MCF 10A (cell line): ENCODE measurements around the gene CHSY3. TPM values are rescaled to one million over a fixed set of nuclear protein-coding genes. Genes with fewer than 3 reads are reported as not detected.

Source experiments
- BruUV-seq: library from RNA; stranded (reverse); fragments of 400-500 nt; replicated peaks from 2 replicates; lab custom pipeline; 2021; lab: Mats Ljungman, UMichigan
- CTCF ChIA-PET: fragments of 300-600 bp; sonication (Branson Sonifier 250); formaldehyde crosslinking; extraction: SDS; loops from one replicate; lab custom pipeline; 2021; ENCODE audit warnings: antibody characterized with exemption, inconsistent platforms; lab: Yijun Ruan, JAX
- POLR2A ChIA-PET: fragments of 300-600, 350-650 bp; sonication (Branson Sonifier 250); formaldehyde crosslinking; extraction: SDS; loops from one replicate; lab custom pipeline; 2020; ENCODE audit warnings: antibody characterized with exemption, inconsistent platforms; lab: Yijun Ruan, JAX
- DNase-seq: peaks from one replicate; pipeline ENCODE4 v3.0.0-alpha.2; 2018; ENCODE audit not compliant: unreplicated experiment
- H3K27ac Mint-ChIP-seq: one replicate; pipeline ENCODE4 v1.8.0; 2022; ENCODE audit warnings: mild to moderate bottlenecking, low read depth, mixed read lengths; ENCODE audit not compliant: unreplicated experiment
- H3K27me3 Mint-ChIP-seq: one replicate; pipeline ENCODE4 v1.8.0; 2022; ENCODE audit warnings: mixed read lengths; ENCODE audit not compliant: insufficient read depth, unreplicated experiment
- H3K36me3 Mint-ChIP-seq: one replicate; pipeline ENCODE4 v1.8.0; 2022; ENCODE audit warnings: mild to moderate bottlenecking, moderate library complexity, mixed read lengths; ENCODE audit not compliant: insufficient read depth, unreplicated experiment
- H3K4me1 Mint-ChIP-seq: one replicate; pipeline ENCODE4 v1.8.0; 2022; ENCODE audit warnings: mixed read lengths; ENCODE audit not compliant: insufficient read depth, unreplicated experiment
- H3K4me3 Mint-ChIP-seq: one replicate; pipeline ENCODE4 v1.8.0; 2022; ENCODE audit warnings: mild to moderate bottlenecking, moderate library complexity, mixed read lengths; ENCODE audit not compliant: unreplicated experiment
- H3K9me3 Mint-ChIP-seq: one replicate; pipeline ENCODE4 v1.8.0; 2022; ENCODE audit warnings: mixed read lengths; ENCODE audit not compliant: unreplicated experiment
- intact Hi-C: fragments of 100-400 bp; cut with micrococcal nuclease; formaldehyde crosslinking; loops from 2 replicates; pipeline ENCODE4 v1.14.1; 2022
- total RNA-seq: library from RNA; stranded (reverse); gene quantifications from 2 replicates; pipeline ENCODE4 v1.2.3, GENCODE V29; 2022
- TF ChIP-seq, protein P1 (sequence below): fragments of 200-600 bp; IDR thresholded peaks from one replicate; pipeline ENCODE4 v1.8.0; 2022; ENCODE audit warnings: antibody characterized with exemption, mild to moderate bottlenecking; ENCODE audit not compliant: unreplicated experiment

Gene CHSY3
- total RNA-seq, 1 experiment from 2014 or later: 0.82 TPM

DNA sequence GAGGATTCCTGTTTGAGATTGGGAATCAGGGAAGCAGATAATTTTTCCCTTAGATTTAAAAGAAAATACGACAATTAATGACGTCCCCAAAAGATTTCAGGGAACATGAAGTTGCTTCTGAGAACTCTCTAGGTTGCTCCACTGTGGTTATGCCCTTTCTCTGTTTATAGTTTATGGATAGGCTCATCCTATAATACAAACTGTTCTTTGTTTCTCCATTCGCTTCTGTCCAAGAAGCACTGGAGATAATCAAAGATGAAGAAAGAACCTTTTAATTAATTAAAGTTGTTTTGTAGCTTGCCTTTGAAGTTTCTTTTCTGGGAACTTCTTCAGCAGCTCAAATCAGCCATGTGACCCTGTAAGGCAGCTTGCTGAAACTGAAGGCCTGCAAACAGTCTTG is 87.5 kb downstream of the CHSY3 start:
- BruUV-seq: no TSS peak
- no peak overlapping the region for H3K4me3 Mint-ChIP-seq
- intact Hi-C loops: no loop called here

DNA sequence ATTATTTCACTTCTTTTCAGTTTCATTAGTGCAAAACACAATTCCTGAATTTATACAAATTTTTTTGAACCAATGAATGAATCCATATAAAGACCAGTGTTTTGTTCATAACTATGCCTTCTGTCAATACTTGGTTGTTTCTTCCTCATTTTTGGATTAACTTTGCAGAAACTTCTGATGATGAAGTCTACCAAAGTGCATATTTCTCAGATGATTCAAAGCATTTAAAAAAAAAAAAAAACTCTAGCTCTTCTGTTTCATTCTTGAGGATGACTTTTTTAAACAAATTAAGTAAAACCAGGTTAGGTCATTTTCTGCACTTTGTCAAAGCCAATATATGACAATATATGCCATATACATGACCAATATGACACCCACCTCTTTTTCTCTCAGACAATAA is 92.6 kb downstream of the CHSY3 start:
- ChIA-PET POLR2A (interaction anchor here (0.6 kb wide), 2 partner anchors 41 to 908 kb away, joined by 3 to 4 read pairs; no protein-coding TSS in a partner anchor), CTCF (no interaction called here)

More for the DNA sequence above, 87.5 kb downstream of the CHSY3 start:
- ChIA-PET POLR2A (interaction anchor here (0.5 to 1.3 kb wide), 3 partner anchors 19 to 930 kb away, joined by 3 read pairs; no protein-coding TSS in a partner anchor), CTCF (interaction anchor here (0.7 kb wide), 1 partner anchor 12 kb away, joined by 3 read pairs; no protein-coding TSS in a partner anchor)
- Mint-ChIP-seq H3K4me1 (peaks cover 5% of the 10 kb centered on the region), H3K27ac (no peak overlapping the region), H3K9me3 (peaks cover 18% of the 10 kb centered on the region), H3K36me3 (no peaks in the 10 kb centered on the region), H3K27me3 (no peaks in the 10 kb centered on the region)
- DNase-seq: no peak
- TF ChIP-seq, protein P1, sequence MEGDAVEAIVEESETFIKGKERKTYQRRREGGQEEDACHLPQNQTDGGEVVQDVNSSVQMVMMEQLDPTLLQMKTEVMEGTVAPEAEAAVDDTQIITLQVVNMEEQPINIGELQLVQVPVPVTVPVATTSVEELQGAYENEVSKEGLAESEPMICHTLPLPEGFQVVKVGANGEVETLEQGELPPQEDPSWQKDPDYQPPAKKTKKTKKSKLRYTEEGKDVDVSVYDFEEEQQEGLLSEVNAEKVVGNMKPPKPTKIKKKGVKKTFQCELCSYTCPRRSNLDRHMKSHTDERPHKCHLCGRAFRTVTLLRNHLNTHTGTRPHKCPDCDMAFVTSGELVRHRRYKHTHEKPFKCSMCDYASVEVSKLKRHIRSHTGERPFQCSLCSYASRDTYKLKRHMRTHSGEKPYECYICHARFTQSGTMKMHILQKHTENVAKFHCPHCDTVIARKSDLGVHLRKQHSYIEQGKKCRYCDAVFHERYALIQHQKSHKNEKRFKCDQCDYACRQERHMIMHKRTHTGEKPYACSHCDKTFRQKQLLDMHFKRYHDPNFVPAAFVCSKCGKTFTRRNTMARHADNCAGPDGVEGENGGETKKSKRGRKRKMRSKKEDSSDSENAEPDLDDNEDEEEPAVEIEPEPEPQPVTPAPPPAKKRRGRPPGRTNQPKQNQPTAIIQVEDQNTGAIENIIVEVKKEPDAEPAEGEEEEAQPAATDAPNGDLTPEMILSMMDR: no peak

DNA sequence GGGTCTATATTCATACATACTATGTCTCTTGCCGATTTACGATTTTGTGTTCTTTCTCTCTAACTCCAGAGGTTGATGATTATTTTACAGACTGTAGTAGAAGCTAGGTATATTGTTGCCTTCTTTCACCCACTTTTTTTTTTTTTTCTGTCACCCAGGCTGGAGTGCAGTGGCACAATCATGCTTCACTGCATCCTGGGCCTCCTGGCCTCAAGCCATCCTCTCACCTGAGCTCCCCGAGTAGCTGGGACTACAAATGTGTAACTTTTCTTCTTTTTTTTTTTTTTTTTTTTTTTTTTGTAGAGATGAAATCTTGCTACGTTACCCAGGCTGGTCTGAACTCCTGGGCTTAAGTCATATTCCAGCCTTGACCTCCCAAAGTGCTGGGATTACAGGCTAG is 96.2 kb downstream of the CHSY3 start:
- TF ChIP-seq, protein P1: no peak
- H3K9me3 Mint-ChIP-seq: peaks cover 7% of the 10 kb centered on the region
- CTCF ChIA-PET: interaction anchor here (0.7 kb wide), 2 partner anchors 147 to 922 kb away, joined by 4 read pairs; no protein-coding TSS in a partner anchor
- no TSS peak for BruUV-seq
- POLR2A ChIA-PET: no interaction called here
- no peaks in the 10 kb centered on the region for H3K36me3 Mint-ChIP-seq
- intact Hi-C loops: no loop called here
- no peak for DNase-seq
- no peaks in the 10 kb centered on the region for H3K27me3 Mint-ChIP-seq
- H3K4me3 Mint-ChIP-seq: no peak overlapping the region
- H3K4me1 Mint-ChIP-seq: no peaks in the 10 kb centered on the region
- no peak overlapping the region for H3K27ac Mint-ChIP-seq

More for the DNA sequence above, 92.6 kb downstream of the CHSY3 start:
- TF ChIP-seq, protein P1: no peak
- Mint-ChIP-seq H3K27me3 (no peaks in the 10 kb centered on the region), H3K4me1 (no peaks in the 10 kb centered on the region), H3K4me3 (no peak overlapping the region), H3K9me3 (peaks cover 18% of the 10 kb centered on the region), H3K36me3 (no peaks in the 10 kb centered on the region), H3K27ac (no peak overlapping the region)
- no TSS peak for BruUV-seq
- intact Hi-C loops: no loop called here
- DNase-seq: no peak

DNA sequence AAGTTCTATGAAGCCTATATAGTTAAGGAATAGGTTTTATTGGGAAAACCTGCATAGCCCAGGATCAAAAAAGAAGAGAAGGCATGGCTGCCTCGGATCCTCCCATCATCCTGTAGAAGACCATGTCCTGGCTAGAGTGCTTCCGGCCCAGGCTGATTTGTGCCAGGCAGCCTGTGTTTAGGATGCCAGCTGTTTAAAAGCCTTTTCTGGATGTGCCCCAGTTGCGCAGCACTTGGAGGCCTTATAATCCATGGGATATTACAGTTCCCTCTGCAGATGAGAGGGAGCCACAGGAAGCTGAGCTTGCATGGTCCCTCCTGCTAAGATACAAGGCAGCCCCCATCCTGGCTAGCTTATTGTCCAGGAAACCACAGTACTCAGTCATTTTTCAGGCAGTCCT is 97.9 kb downstream of the CHSY3 start:
- no peaks in the 10 kb centered on the region for H3K9me3 Mint-ChIP-seq
- TF ChIP-seq, protein P1: no peak
- no peak overlapping the region for H3K27ac Mint-ChIP-seq
- intact Hi-C loops: no loop called here
- H3K27me3 Mint-ChIP-seq: no peaks in the 10 kb centered on the region
- H3K4me1 Mint-ChIP-seq: no peaks in the 10 kb centered on the region
- no peak for DNase-seq
- ChIA-PET CTCF (interaction anchor here (0.6 kb wide), 3 partner anchors 12 to 846 kb away, joined by 3 read pairs; no protein-coding TSS in a partner anchor), POLR2A (no interaction called here)
- H3K4me3 Mint-ChIP-seq: no peak overlapping the region
- no peaks in the 10 kb centered on the region for H3K36me3 Mint-ChIP-seq
- BruUV-seq: no TSS peak
